Panc1 (cell line): ENCODE data around the gene PLCG1. TPM values are rescaled to one million over a fixed set of nuclear protein-coding genes. Genes with fewer than 3 reads are reported as not detected.

Experiments
- ATAC-seq: fragments of 200-7000 bp; cut with Tn5 transposase; 2 replicates; pipeline ENCODE4 v1.9.1; 2020; ENCODE audit warnings: mild to moderate bottlenecking, moderate library complexity
- BruUV-seq: library from RNA; stranded (reverse); fragments of 400-500 nt; replicated peaks from 2 replicates; lab custom pipeline; 2021; lab: Mats Ljungman, UMichigan
- CTCF ChIA-PET: fragments of 300-600 bp; sonication (Branson Sonifier 250); formaldehyde crosslinking; loops from one replicate; lab custom pipeline; 2022; ENCODE audit warnings: antibody characterized with exemption; lab: Charles Lee
- POLR2A ChIA-PET: fragments of 300-600 bp; sonication (Branson Sonifier 250); formaldehyde crosslinking; loops from one replicate; lab custom pipeline; 2022; ENCODE audit warnings: antibody characterized with exemption; lab: Charles Lee
- DNase-seq: peaks from one replicate; pipeline ENCODE4 v3.0.0-alpha.2; 2010; ENCODE audit warnings: low read depth, low spot score
- H3K27ac ChIP-seq: 2 replicates; pipeline ENCODE4 v1.5.1; 2011; ENCODE audit warnings: mild to moderate bottlenecking, low read length, inconsistent platforms
- H3K27me3 ChIP-seq: fragments of 200-500 bp; sonication (Bioruptor generic); 2 replicates; pipeline ENCODE4 v1.6.0; 2014; ENCODE audit warnings: low read length, inconsistent platforms; ENCODE audit not compliant: control insufficient read depth, insufficient read depth
- H3K36me3 ChIP-seq: fragments of 200-500 bp; sonication (Bioruptor generic); 2 replicates; pipeline ENCODE4 v1.5.1; 2014; ENCODE audit warnings: inconsistent platforms, mild to moderate bottlenecking, low read length, moderate library complexity; ENCODE audit not compliant: control insufficient read depth, insufficient read depth
- H3K4me1 ChIP-seq: 2 replicates; pipeline ENCODE4 v1.5.1; 2011; ENCODE audit warnings: inconsistent platforms, mild to moderate bottlenecking, low read length, moderate library complexity; ENCODE audit not compliant: control insufficient read depth, insufficient read depth
- H3K4me3 ChIP-seq, 2 experiments: 2 replicates each; pipeline ENCODE4 v1.5.1; 2011 to 2012; ENCODE audit warnings: low read depth in 2 of 2, low read length in 2 of 2, mild to moderate bottlenecking in 2 of 2, inconsistent platforms in 1 of 2, moderate library complexity in 1 of 2
- H3K9me3 ChIP-seq: fragments of 200-500 bp; sonication (Bioruptor generic); 2 replicates; pipeline ENCODE4 v1.5.1; 2014; ENCODE audit warnings: low read depth, mild to moderate bottlenecking, inconsistent platforms, low read length, moderate library complexity; ENCODE audit not compliant: control insufficient read depth, insufficient read depth
- CTCF ChIP-seq: fragments of 450-650 bp; IDR thresholded peaks from 2 replicates; pipeline ENCODE4 v1.5.1; 2017; ENCODE audit warnings: mild to moderate bottlenecking
- POLR2AphosphoS5 ChIP-seq: IDR thresholded peaks from 2 replicates; pipeline ENCODE4 v1.6.1; 2012; ENCODE audit warnings: mild to moderate bottlenecking, low read depth, low read length, moderate library complexity
- REST ChIP-seq, 2 experiments: IDR thresholded peaks; 2 replicates each; pipeline ENCODE4 v1.6.1; 2011 to 2012; ENCODE audit warnings: low read depth in 2 of 2, control low read depth in 1 of 2, low read length in 1 of 2, mild to moderate bottlenecking in 1 of 2, moderate library complexity in 1 of 2; ENCODE audit not compliant: insufficient read depth in 1 of 2
- SIN3A ChIP-seq: IDR thresholded peaks from 2 replicates; pipeline ENCODE4 v1.6.1; 2012; ENCODE audit warnings: low read depth, mild to moderate bottlenecking, low read length, moderate library complexity, borderline replicate concordance; ENCODE audit not compliant: insufficient read depth
- TCF7L2 ChIP-seq: IDR thresholded peaks from 2 replicates; pipeline ENCODE4 v1.6.1; 2011; ENCODE audit warnings: mild to moderate bottlenecking, low read depth, low read length, inconsistent platforms
- in situ Hi-C: cut with HindIII; loops from 2 replicates; pipeline ENCODE4 v1.10.0; 2016; ENCODE audit warnings: low sequenced_read_pairs, low pct_unique_long_range_greater_than_20kb
- intact Hi-C: fragments of 100-400 bp; cut with micrococcal nuclease; formaldehyde crosslinking; loops from one replicate; pipeline ENCODE4 v1.10.0; 2022; ENCODE audit not compliant: unreplicated experiment
- total RNA-seq: library from RNA; stranded (reverse); gene quantifications from one replicate; pipeline ENCODE4 v1.2.1, GENCODE V29; 2021; ENCODE audit not compliant: unreplicated experiment

PLCG1 gene
- total RNA-seq, 1 experiment from 2014 or later, result 159 TPM

GRCh38 chr20:41159547-41159946 lies 22.2 kb downstream of the PLCG1 start:
- DNase-seq (no peak), ATAC-seq (no peak)
- no peak overlapping the region for H3K27ac ChIP-seq
- no peaks in the 10 kb centered on the region for H3K4me1 ChIP-seq
- TF ChIP-seq POLR2AphosphoS5 (no peak), CTCF (no peak), SIN3A (no peak), TCF7L2 (no peak), REST (IDR thresholded peaks at IDR 0.05; ENCODE audit: insufficient read depth in 1 of 2, low read depth in 2 of 2, low read length in 1 of 2) (no peak)
- intact Hi-C loops (no loop called here), in situ Hi-C loops (no loop called here)
- H3K27me3 ChIP-seq, result no peaks in the 10 kb centered on the region
- ChIA-PET POLR2A (no interaction called here), CTCF (no interaction called here)
- no peaks in the 10 kb centered on the region for H3K9me3 ChIP-seq
- no peaks in the 10 kb centered on the region for H3K36me3 ChIP-seq
- no TSS peak for BruUV-seq
- no peak overlapping the region for H3K4me3 ChIP-seq

- Histone ChIP-seq H3K4me1 (no peaks in the 10 kb centered on the region), H3K4me3 (no peak overlapping the region), H3K36me3 (no peaks in the 10 kb centered on the region), H3K9me3 (no peaks in the 10 kb centered on the region), H3K27me3 (no peaks in the 10 kb centered on the region), H3K27ac (no peak overlapping the region)
- no peak for ATAC-seq
- no TSS peak for BruUV-seq
- POLR2A ChIA-PET, result no interaction called here
- TF ChIP-seq REST (IDR thresholded peaks at IDR 0.05; ENCODE audit: insufficient read depth in 1 of 2, low read depth in 2 of 2, low read length in 1 of 2) (no peak), SIN3A (no peak), TCF7L2 (no peak), CTCF (no peak), POLR2AphosphoS5 (no peak)
- CTCF ChIA-PET, result no interaction called here
- no peak for DNase-seq
- in situ Hi-C loops, result no loop called here
- intact Hi-C loops, result no loop called here
Measured at GRCh38 chr20:41160686-41161085, 23.3 kb downstream of the PLCG1 start.
